ENCODE measurements around the gene CXCR5.

Gene CXCR5

GRCh38 chr11:118916842-118917388, 33.2 kb downstream of the CXCR5 start:
- POLR2A ChIA-PET, result interaction anchor here (1.2 to 1.3 kb wide), 3 partner anchors 9 to 129 kb away, joined by 3 to 11 read pairs (median 3); partner anchors contain the start of gene BCL9L
- peak overlapping the region; percentile 13 for H3K4me3 ChIP-seq (ENCODE audit: low read depth, low read length)
- CTCF ChIA-PET, result interaction anchor here (0.8 to 1.2 kb wide), 4 partner anchors 8 to 229 kb away, joined by 3 to 4 read pairs (median 4); partner anchors contain the start of gene UPK2
- no peak for TF ChIP-seq CTCF (IDR thresholded peaks at IDR 0.05; ENCODE audit: insufficient read depth, low read length, missing control alignments)
- no peak for DNase-seq (ENCODE audit: low read depth, low spot score)

GRCh38 chr11:118917481-118918127, 33.9 kb downstream of the CXCR5 start:
- ChIA-PET CTCF (interaction anchor here (0.7 to 1.2 kb wide), 4 partner anchors 9 to 408 kb away, joined by 3 to 4 read pairs (median 4); partner anchors contain the start of gene UPK2), POLR2A (interaction anchor here (1.2 to 1.3 kb wide), 3 partner anchors 8 to 130 kb away, joined by 3 to 11 read pairs (median 3); partner anchors contain the start of gene BCL9L)
- no peak for DNase-seq (ENCODE audit: low read depth, low spot score)
- H3K4me3 ChIP-seq (ENCODE audit: low read depth, low read length), result peak overlapping the region; percentile 50
- no peak for TF ChIP-seq CTCF (IDR thresholded peaks at IDR 0.05; ENCODE audit: insufficient read depth, low read length, missing control alignments)

GRCh38 chr11:118918128-118918685, 34.5 kb downstream of the CXCR5 start:
- H3K4me3 ChIP-seq (ENCODE audit: low read depth, low read length), result peak overlapping the region; percentile 50
- no peak for TF ChIP-seq CTCF (IDR thresholded peaks at IDR 0.05; ENCODE audit: insufficient read depth, low read length, missing control alignments)
- ChIA-PET CTCF (interaction anchor here (0.7 to 1.2 kb wide), 2 partner anchors 10 to 407 kb away, joined by 3 to 4 read pairs; no protein-coding TSS in a partner anchor), POLR2A (no interaction called here)
- DNase-seq (ENCODE audit: low read depth, low spot score), result no peak

- CTCF ChIA-PET, result no interaction called here
- POLR2A ChIA-PET, result no interaction called here
- no peak for TF ChIP-seq CTCF (IDR thresholded peaks at IDR 0.05; ENCODE audit: insufficient read depth, low read length, missing control alignments)
- no peak for DNase-seq (ENCODE audit: low read depth, low spot score)
- H3K4me3 ChIP-seq (ENCODE audit: low read depth, low read length), result peak overlapping the region; percentile 100
Measured at GRCh38 chr11:118918686-118919280, 35.1 kb downstream of the CXCR5 start.

- ChIA-PET CTCF (no interaction called here), POLR2A (interaction anchor here (2.2 kb wide), 1 partner anchor 129 kb away, joined by 10 read pairs; no protein-coding TSS in a partner anchor)
- no peak for TF ChIP-seq CTCF (IDR thresholded peaks at IDR 0.05; ENCODE audit: insufficient read depth, low read length, missing control alignments)
- no peak for DNase-seq (ENCODE audit: low read depth, low spot score)
- peak overlapping the region; percentile 100 for H3K4me3 ChIP-seq (ENCODE audit: low read depth, low read length)
Measured at GRCh38 chr11:118921121-118921928, 37.6 kb downstream of the CXCR5 start.
